Stimulated activated CD4-positive, alpha-beta T cell treated with anti-CD3 and anti-CD28 coated beads, Interleukin-4, amount 100 ng/mL, for 24 hours (primary cell): ENCODE data around the gene FRG2B.
A peak's percentile ranks its signal among the peaks of the same experiment; 100 is the strongest.
"Not testable (repeated sequence)": the region's sequence is repeated elsewhere in the genome, so short reads cannot be mapped to it uniquely, and the experiment has no call there.

Experiments used
- DNase-seq: peaks from one replicate; pipeline ENCODE4 v3.0.0-alpha.2; 2020

Gene FRG2B

DNA sequence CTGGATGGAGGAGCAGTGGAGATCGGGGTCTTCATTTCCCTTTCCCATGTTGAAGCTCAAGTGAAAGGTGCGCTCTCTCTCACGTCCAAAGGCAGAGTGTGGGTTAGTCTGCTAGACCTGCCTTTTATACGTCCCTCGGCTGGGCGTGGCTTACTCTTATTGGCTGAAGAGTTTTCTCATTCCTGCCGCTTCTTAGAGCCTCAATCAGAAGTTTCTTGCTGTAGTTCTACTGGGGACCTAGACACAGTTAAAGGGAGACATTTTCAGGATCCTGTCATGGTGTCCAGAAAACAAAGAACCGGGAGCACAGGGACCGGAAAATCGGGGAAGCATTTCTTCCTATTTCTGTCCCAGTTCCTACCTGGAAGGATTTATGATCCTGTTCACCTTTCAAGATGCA is at the start of gene FRG2B:
TSS of gene FRG2B (minus strand) at position 101 of the 400 bp plus-strand sequence. CDS start at position 48, 53 bp downstream.
- DNase-seq: not testable (repeated sequence)

DNA sequence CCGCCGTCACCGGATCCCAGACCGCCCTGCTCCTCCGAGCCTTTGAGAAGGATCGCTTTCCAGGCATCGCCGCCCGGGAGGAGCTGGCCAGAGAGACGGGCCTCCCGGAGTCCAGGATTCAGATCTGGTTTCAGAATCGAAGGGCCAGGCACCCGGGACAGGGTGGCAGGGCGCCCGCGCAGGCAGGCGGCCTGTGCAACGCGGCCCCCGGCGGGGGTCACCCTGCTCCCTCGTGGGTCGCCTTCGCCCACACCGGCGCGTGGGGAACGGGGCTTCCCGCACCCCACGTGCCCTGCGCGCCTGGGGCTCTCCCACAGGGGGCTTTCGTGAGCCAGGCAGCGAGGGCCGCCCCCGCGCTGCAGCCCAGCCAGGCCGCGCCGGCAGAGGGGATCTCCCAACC is 40.9 kb upstream of the FRG2B start:
- not testable (repeated sequence) for DNase-seq

DNA sequence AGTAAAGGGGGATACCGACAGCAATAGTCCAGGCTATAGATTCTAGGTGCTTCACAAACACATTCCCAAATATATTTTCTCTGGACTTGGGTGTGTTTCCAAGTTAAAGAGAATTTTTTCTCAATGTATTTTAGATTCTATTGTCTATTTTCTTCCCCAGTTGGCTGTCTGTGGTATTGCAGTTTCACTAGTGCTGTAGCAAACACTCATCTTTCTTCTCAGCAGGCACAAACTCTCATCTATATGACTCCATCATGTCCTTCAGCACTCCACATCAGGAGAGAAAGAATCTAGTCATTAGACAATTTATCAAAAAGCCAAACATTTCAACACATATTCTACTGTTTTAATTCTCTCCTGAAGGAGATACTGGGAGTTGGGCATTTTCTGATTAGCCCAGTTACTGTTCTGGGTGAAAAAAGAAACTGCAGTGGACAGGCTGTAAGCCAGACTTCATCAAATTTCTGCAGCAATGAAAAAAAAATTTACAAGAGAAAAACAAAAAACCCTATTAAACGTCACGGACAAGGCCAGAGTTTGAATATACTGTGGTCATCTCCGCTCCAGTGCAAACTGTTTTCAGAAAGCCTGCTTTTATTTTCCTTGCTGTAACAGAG is 37.1 kb upstream of the FRG2B start:
- not testable (repeated sequence) for DNase-seq

DNA sequence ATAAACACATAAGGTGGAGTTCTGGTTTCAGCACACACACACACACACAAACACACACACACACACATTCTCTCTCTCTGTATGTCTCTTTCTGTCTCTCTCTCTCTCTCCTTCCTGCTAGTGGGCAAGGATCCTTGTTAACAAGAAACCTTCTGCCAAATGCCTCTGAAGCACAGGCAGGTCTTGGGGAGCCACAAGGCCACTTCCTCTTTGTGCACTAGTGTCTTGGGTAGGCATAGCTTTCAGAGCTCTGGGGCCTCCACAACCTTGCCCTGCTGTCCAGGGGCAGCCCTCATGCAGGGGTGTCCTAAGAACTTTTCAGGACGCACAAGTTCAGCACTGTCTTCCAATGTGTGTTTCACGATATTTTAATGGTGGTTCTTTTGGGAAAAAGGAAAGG is 34.5 kb upstream of the FRG2B start:
- not testable (repeated sequence) for DNase-seq

DNA sequence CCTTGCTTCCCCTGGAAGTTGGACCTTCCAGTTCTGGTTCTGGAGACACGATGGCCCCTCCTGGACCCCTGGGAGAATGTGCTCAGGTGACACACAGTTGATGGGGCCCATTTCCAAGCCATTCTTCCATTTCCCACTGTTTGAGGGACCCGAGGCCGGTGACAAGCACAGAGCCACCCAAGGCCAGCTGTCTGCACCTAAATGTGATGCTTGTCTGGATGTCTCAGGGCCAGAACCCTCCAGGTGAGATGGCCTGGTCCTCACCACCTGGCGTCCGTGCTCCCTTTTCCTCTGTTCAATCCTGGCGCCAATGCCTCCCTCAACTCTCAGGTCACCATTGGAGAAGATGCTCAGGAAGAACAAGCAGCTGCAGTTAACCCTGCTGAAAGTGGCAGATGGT is 33.9 kb upstream of the FRG2B start:
- not testable (repeated sequence) for DNase-seq

DNA sequence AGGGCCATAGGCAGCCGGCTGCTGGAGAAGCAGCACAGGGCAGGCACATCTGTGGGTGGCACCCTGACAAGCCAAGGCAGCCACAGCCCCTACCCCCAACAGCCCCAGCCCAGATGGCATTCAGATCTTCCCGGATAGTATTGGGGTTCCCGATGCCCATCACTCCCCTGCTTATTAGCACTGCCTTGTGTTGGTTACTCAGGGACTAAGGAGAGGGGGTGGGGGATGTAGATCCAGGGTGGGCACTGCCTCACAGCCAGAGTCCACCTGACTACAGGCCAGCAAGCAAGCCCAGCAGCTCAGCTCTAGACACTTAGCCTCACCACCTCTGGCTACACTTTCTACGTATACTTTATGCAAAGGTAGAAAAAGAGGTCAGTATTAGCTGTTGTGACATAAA is 30.7 kb upstream of the FRG2B start:
- DNase-seq: not testable (repeated sequence)

DNA sequence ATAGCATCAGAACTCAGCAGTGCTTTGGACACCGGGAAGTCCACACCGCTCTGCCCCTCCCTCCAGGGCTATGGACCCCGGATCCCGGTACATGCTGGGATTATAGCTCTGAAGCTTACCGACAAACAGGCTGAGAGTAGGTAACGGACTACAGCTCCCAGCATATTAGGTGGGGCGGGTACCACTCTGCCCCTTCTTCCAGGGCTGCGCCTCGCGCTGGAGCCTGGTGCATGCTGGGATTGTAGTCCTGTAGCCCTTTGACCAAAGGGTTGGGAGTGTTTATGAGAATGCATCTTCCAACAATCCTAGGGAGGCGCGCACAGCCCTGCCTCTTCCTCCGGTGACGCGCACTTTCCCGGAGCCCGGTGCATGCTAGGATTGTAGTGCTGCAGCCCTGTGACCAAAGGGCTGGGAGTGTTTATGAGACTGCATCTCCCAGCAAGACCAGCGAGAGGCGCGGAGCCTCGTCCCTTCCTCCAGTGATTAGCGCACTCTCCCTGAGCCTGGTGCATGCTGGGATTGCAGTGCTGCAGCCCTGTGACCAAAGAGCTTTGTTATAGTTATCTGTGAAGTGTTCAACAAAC is 22.4 kb upstream of the FRG2B start:
- peak; percentile 20 for DNase-seq

DNA sequence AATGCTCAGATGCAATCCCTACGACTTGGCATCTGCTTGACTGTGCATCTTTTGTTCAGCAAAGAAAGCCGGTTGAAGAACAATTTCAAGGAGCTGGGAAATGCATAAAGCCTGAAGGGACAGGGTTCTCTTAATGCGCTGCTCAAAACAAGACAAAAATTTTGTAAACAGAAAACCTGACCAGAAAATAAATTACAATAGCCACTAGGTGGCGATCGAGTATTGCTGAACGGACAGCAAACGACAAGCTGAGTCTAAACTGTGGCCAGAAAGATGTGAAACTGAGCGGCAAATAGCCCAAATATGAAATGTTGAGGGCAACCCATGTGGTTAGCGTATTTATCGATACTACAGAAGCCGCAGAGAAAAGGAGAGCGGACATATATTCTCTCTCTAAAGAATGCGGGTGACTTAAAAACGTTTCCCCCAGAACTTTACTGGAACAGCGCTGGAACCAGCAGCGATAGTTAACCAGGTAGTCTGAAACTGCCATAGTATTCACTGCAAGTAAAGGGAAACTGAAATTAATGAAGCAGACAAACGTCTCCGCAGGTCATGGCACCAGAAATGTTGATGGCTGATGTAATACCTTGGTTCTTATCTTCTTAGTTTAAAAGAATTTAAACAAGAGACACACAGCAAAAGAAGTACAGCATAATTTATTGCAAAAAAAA is 20.6 kb upstream of the FRG2B start:
- not testable (repeated sequence) for DNase-seq

DNA sequence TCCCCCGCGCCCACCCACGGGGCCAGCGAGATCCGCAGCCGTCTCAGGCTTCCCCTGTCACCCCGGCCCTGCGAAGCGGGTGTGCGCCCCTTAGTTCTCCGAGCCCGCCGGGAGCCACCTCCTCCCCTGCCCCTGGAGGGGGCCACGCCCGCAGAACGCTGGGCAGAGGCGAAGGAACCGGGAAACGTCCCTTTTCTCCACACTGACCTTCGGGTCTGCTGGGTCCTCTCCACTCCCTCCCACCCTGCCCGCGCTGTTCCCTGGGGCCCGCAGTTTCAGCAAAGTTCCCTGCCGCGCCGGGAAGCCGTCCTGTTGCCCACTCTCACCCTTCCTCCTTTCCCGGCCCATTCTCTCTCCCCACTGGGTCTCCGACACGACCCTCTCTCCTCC is 11.2 kb upstream of the FRG2B start:
- DNase-seq: not testable (repeated sequence)

DNA sequence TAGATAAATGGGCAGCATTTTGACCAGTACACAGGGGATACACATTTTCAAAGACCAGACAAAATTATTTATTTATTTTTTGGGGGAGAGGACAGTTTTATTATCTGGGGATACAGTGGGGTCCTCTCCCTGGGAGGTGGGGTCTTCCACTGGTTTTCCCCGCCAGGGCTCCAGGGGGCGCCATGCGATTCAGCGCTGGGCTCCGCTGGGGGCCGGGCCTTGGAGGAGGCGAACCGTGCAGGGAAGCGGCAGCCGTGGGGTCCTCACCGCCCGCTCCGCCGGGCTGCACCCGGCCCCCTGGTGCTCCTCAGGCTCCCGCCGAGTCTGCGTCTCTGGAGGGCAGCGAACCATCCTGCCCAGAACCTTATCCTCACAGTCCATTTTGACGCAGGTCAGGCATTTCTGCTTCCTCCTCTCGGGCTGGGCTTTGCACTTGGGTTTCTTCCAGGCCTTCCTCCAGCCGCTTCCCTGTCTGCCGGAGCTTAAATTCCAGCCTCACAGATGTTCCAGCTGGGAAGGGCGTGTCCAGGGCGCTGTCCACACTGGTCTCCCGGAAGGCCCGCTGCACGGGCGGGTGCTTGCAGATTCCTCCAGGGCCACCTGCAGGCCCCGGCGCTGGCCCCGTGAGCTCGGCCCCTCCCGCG is 10.7 kb upstream of the FRG2B start:
- DNase-seq: peak; percentile 31

DNA sequence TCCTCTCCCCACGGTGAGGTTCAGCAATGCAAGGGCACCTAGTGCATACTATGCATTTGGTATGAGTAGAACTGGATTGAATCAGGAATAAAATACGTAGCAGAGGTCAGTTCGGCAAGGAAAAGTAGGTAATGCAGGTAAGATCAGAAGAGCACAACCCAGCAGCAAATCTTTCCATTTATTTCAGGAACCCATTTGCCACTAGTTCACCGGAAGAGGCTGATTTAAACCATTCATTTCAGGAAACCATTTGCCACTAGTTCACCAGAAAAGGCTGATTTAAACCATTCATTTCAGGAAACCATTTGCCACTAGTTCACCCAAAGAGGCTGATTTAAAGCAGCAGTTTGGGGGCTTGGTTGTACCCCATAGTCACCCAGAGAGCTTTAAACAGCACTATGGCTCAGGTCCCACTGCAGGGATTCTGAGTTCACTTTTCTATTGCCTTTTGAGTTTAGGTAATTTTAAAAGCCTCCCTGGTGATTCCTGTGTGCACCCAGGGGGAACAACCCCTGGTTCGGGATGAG is 4.2 kb upstream of the FRG2B start:
- not testable (repeated sequence) for DNase-seq

DNA sequence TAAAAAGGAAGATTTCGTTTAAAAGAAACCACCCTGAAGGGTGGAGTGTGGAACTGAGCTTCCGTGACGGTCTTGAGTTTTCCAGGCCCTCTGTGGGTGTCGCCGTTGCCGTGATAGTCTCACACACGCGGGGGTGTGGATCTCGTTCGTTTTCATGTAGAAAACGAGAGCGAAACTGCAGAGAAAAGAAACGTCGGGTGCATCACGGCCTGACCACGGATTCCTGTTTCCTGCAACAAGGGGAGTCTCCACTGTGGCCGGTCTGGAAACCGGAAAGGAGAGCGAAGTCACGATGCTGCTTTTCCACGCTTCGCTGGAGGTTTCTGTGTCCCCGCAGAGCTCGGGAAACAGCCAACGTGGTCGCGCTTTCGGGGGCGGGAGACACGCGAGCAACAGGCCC is 4.1 kb downstream of the FRG2B start:
- DNase-seq: not testable (repeated sequence)

DNA sequence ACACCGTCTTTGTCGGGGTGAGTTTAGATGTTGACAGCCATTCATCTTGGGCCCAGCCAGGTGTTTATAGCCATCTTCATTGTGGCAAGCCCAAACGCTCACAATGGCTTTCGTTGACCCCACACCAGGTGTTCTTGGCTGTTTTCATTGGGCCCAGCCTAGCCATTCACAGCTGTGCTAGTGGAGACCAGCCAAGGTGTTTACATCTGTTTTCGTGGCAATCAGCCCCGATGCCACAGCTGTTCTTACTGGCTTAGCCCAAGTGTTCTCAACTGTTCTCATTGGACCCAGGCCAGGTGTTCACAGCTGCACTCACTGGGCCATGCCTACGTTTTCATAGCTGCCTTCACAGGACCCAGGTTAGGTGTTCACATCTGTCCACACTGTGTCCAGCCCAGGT is 7.7 kb downstream of the FRG2B start:
- no peak for DNase-seq

DNA sequence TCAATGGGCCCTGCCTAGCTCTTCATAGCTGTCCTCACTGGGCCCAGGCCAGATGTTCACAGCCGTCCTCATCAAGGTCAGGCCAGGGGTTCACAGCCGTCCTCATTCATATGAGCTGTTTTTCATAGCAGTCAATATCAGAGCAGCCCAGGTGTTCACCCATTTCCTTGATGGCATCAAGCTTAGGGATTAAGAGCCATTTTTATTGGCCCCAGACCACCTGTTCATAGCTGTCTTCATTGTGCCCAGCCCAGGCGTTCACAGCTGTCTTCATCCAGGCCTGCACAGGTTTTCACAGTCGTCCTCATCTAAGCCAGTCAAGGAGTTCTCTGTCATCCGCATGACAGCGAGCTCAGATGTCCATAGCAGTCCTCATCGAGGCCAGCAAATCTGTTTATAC is 9.4 kb downstream of the FRG2B start:
- no peak for DNase-seq

DNA sequence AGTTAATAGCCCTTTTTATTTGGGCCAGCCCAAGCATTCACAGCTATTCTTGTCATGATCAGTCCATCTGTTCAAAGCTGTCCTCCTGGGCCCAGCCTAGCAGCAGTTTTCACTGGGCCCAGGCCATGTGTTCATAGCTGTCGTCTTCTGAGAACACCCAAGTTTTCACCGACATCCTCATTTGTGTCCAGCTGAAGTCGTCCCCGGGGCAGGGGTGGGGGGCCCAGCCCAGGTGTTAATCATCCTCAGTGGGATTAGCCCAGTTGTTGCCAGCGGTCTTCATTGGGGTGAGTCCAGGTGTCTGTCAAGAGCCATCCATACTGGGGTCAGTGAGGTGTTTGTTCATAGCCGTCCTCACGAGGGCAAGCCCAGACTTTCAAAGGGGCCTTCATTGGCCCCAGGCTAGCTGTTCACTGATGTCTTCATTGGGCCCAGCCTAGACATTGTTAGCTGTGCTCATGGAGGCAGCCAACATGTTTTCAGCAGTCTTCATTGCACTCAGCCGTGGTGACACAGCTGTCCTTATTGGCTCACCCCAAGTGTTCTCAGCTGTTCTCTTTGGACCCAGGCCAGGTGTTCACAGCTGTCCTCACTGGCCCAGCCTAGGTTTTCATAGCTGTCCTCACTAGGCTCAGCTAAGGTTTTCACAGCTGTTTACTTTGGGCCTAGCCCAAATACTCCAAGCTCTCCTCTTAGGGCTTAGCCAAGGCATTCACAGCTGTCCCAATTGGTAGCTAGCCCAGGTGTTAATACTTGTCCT is 10.0 kb downstream of the FRG2B start:
- DNase-seq: no peak

DNA sequence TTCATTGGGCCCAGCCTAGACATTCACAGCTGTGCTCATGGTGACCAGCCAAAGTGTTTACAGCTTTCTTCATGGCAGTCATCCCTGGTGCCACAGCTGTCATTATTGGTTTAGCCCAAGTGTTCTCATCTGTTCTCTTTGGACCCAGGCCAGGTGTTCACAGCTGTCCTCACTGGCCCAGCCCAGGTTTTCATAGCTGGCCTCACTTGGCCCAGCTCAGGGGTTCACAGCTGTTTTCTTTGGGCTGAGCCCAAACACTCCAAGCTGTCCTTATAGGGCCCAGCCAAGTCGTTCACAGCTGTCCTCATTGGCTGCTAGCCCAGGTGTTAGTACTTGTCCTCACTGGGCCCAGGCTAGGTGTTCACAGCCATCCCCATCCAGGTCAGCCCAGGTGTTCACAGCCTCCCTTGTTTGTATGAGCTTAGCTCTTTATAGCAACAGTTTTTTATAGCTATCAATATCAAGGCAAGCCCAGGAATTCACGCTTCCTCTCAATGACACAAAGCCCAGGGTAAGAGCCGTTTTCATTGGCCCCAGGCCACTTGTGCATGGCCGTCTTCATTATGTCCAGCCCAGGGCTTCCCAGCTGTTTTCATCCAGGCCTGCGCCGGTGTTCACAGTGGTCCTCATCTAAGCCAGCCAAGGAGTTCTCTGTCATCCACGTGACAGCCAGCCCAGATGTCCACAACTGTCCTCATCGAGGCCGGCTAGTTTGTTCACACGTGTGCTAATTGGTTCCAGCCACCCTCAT is 11.6 kb downstream of the FRG2B start:
- no peak for DNase-seq

DNA sequence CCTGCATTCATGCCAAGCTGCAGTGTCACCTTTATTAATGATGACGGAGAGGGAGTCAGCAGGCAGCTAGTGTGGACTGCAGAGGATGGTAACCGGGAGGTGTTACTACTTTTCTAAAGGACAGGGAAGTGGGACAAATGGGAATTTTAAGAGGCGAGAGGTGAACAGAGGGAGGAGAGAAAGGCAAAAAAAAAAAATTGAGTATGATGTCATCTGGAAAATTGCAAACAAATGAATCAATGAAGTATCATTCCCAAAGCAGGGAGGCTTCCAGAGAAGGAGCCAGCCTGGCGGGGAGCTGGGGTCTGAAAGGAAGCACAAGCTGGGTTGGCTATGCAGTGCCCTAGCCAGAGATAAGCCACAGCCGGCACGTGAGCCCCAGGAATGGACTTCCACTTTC is 12.9 kb downstream of the FRG2B start:
- DNase-seq: no peak

DNA sequence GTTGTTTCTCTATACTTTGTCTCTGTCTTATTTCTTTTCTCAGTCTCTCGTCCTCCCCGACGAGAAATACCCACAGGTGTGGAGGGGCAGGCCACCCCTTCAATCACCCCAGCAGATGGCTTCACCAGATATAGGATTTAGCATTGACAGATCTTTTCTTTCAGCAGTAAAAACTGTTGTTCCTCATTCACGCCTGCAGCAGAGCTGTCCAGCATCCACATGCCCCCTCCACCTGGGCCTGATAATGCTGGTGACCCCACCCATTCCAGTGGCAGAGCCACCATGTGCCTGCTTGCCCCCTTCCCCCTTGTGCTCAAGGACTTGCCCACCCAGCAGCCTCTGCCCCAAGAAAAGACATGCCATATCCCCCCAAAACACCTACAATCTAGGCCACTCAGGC is 15.5 kb downstream of the FRG2B start:
- DNase-seq: no peak

DNA sequence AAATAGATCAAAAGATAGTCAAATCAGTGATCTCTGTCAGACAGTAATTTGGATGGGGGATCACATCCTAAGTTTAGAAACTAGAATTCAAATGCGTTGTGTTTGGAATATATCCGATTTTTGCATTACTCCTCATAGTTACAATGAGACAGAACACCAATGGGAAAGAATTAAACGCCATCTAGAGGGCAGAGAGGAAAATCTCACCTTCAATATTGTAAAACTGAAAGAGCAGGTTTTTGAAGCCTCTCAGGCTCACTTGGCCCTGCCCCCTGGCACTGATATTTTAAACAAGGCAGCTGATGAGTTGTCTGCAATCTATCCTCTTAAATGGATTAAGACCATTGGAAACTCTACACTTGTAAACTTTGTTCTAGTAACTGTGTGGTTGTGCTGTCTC is 17.7 kb downstream of the FRG2B start:
- DNase-seq: no peak

DNA sequence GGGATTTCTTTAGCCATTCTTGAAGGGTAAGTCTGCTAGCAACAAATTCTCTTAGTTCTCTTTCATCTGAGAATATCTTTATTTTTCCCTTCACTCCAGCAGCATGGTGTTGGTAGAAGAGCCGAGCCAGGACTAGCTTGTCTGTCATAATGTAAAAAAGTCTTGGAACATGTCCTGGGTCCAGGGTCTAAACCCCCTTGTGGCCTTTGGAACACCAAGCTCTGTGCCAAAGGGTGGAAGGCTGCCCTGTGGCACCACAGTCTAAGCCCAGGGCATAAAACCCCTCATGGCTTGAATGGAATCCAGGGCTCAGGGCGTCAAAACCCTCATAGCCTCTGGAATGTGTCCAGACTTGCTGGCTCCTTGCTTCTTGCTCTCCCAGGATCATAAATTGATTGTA is 23.2 kb downstream of the FRG2B start:
- DNase-seq: not testable (repeated sequence)

DNA sequence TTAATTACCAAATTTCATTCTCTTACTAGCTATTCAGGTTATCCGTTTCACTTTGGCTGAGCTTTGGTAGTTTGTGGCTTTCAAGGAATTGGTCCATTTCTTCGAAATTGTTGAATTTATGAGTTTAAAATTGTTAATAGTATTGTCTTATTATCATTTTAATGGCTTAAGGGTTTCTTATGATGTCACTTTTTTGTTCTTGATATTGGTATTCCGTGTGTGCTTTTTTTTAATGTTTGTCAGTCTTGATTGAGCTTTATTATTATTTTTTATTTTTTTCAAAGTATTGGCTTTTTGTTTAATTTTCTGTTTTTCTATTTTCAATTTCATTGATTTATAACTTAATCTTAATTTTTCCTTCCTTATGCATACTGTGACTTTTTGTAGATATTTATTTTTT is 25.9 kb downstream of the FRG2B start:
- DNase-seq: no peak

DNA sequence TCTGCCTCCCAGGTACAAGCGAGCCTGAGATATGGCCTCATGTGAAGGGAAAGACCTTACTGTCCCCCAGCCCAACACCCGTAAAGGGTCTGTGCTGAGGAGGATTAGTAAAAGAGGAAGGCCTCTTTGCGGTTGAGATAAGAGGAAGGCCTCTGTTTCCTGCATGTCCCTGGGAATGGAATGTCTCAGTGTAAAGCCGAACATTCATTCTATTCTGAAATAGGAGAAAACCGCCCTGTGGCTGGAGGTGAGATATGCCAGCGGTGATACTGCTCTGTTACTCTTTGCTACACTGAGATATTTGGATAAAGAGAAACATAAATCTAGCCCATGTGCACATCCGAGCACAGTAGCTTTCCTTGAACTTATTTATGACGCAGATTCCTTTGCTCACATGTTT is 26.7 kb downstream of the FRG2B start:
- DNase-seq: not testable (repeated sequence)
